HepG2 (cell line): Measurements from ENCODE around the gene ZNF324B. TPM values are rescaled to one million over a fixed set of nuclear protein-coding genes. Genes with fewer than 3 reads are reported as not detected.

Source experiments
- ATAC-seq: fragments of 200-7000 bp; cut with Tn5 transposase; 3 replicates; pipeline ENCODE4 v1.9.1; 2020; ENCODE audit warnings: mild to moderate bottlenecking, moderate library complexity
- BruUV-seq: library from RNA; stranded (reverse); fragments of 400-500 nt; replicated peaks from 2 replicates; lab custom pipeline; 2021; lab: Mats Ljungman, UMichigan
- CTCF ChIA-PET: fragments of 300-600 bp; formaldehyde crosslinking; extraction: SDS; loops from one replicate; lab custom pipeline; 2021; ENCODE audit warnings: low total read pairs, inconsistent platforms, low intra/inter-chr PET ratio; lab: Yijun Ruan, JAX
- POLR2A ChIA-PET: fragments of 350-600 bp; sonication (Branson Sonifier 250); formaldehyde crosslinking; loops from one replicate; lab custom pipeline; 2020; ENCODE audit warnings: antibody characterized with exemption, inconsistent platforms; lab: Yijun Ruan, JAX
- DNase-seq: peaks from one replicate; pipeline ENCODE4 v3.0.0-alpha.2; 2015; ENCODE audit warnings: low spot score
- FAIRE-seq: peaks from 3 replicates; lab custom pipeline; 2011; peaks lifted over from hg19 to GRCh38; lab: Jason Lieb, UNC
- H2AFZ ChIP-seq: one replicate; pipeline ENCODE4 v1.6.1; 2011; ENCODE audit warnings: low read length, inconsistent platforms
- H3K27ac ChIP-seq: fragments of 300-600 bp; 3 replicates; pipeline ENCODE4 v1.8.0; 2011; ENCODE audit warnings: mixed run types, mild to moderate bottlenecking, mixed read lengths, low read length, inconsistent platforms; ENCODE audit not compliant: insufficient read depth; ENCODE audit errors: extremely low read length
- H3K27me3 ChIP-seq, 2 experiments: fragments of 200-600 bp in 1 of 2; 2 replicates in 1 of 2; 3 replicates in 1 of 2; pipeline versions ENCODE4 v1.6.0 to v1.8.0; 2011; ENCODE audit warnings: low read length in 2 of 2, mild to moderate bottlenecking in 2 of 2, moderate library complexity in 2 of 2, inconsistent platforms in 1 of 2; ENCODE audit not compliant: insufficient read depth in 2 of 2, control insufficient read depth in 1 of 2
- H3K36me3 ChIP-seq, 2 experiments: fragments of 200-600 bp in 1 of 2; replicated peaks in 1 of 2; 2 replicates in 1 of 2; 3 replicates in 1 of 2; pipeline versions ENCODE4 v1.5.1 to v1.8.0; 2011; ENCODE audit warnings: low read length in 2 of 2, inconsistent platforms in 1 of 2; ENCODE audit not compliant: insufficient read depth in 2 of 2, control insufficient read depth in 1 of 2
- H3K4me1 ChIP-seq: 2 replicates; pipeline ENCODE4 v1.5.1; 2012; ENCODE audit warnings: low read length, inconsistent platforms; ENCODE audit not compliant: insufficient read depth
- H3K4me2 ChIP-seq: 2 replicates; pipeline ENCODE4 v1.6.0; 2011; ENCODE audit warnings: low read depth, low read length, inconsistent platforms
- H3K4me3 ChIP-seq, 3 experiments: fragments of 200-600 bp in 1 of 3; sonication (generic), shearing (Covaris generic) in 1 of 3; replicated peaks in 1 of 3; 2 replicates each; pipeline ENCODE4 v1.5.1; 2011 to 2016; ENCODE audit warnings: low read length in 3 of 3, inconsistent platforms in 2 of 3, low read depth in 2 of 3, mild to moderate bottlenecking in 2 of 3, control low read depth in 1 of 3, mixed read lengths in 1 of 3; ENCODE audit not compliant: insufficient read depth in 1 of 3
- H3K79me2 ChIP-seq: one replicate; pipeline ENCODE4 v1.6.1; 2011; ENCODE audit warnings: low read length, inconsistent platforms; ENCODE audit not compliant: insufficient read depth
- H3K9ac ChIP-seq: 2 replicates; pipeline ENCODE4 v1.6.0; 2011; ENCODE audit warnings: mild to moderate bottlenecking, low read depth, low read length, inconsistent platforms; ENCODE audit not compliant: insufficient read depth
- H3K9me3 ChIP-seq: 2 replicates; pipeline ENCODE4 v1.5.1; 2012; ENCODE audit warnings: mild to moderate bottlenecking, low read length
- H4K20me1 ChIP-seq: 2 replicates; pipeline ENCODE4 v1.6.0; 2011; ENCODE audit warnings: inconsistent platforms, mild to moderate bottlenecking, low read length, moderate library complexity; ENCODE audit not compliant: insufficient read depth
- AGO2 ChIP-seq: fragments of 200-400 bp; formaldehyde crosslinking; optimal IDR thresholded peaks from 2 replicates; pipeline ENCODE3; 2017; ENCODE audit warnings: mild to moderate bottlenecking, low read depth, low read length, moderate library complexity
- LRRFIP1 ChIP-seq: sonication (generic); formaldehyde crosslinking; conservative IDR thresholded peaks from 2 replicates; pipeline ENCODE4 v1.4.0; 2020; ENCODE audit warnings: missing genetic modification reagents
- MXD3 ChIP-seq: IDR thresholded peaks from 2 replicates; pipeline ENCODE4 v1.6.1; 2016; ENCODE audit warnings: mild to moderate bottlenecking, missing biosample characterization, missing genetic modification reagents
- NKX3-1 ChIP-seq: sonication (generic); formaldehyde crosslinking; IDR thresholded peaks from 2 replicates; pipeline ENCODE4 v1.5.0; 2020; ENCODE audit warnings: missing genetic modification reagents
- NRL ChIP-seq: sonication (generic); formaldehyde crosslinking; IDR thresholded peaks from 2 replicates; pipeline ENCODE4 v1.5.0; 2020; ENCODE audit warnings: missing genetic modification reagents, mild to moderate bottlenecking, moderate library complexity, borderline replicate concordance
- RERE ChIP-seq: IDR thresholded peaks from 2 replicates; pipeline ENCODE4 v1.6.1; 2016; ENCODE audit warnings: low read depth, missing genetic modification reagents, missing compliant biosample characterization
- SETDB1 ChIP-seq: sonication (generic); formaldehyde crosslinking; IDR thresholded peaks from 2 replicates; pipeline ENCODE4 v1.5.1; 2020; ENCODE audit warnings: missing genetic modification reagents, mild to moderate bottlenecking, borderline replicate concordance
- SRSF4 ChIP-seq: fragments of 200-400 bp; formaldehyde crosslinking; IDR thresholded peaks from one replicate; pipeline ENCODE4 v1.6.1; 2018; ENCODE audit warnings: mild to moderate bottlenecking, low read depth, low read length, moderate library complexity; ENCODE audit not compliant: poor library complexity, severe bottlenecking
- ZBTB8A ChIP-seq: sonication (generic); formaldehyde crosslinking; IDR thresholded peaks from 2 replicates; pipeline ENCODE4 v1.4.0; 2020; ENCODE audit warnings: mild to moderate bottlenecking, low read depth, missing genetic modification reagents, borderline replicate concordance
- ZMYM2 ChIP-seq: sonication (generic); formaldehyde crosslinking; IDR thresholded peaks from 2 replicates; pipeline ENCODE4 v1.8.0; 2022; ENCODE audit warnings: mild to moderate bottlenecking, missing genetic modification reagents
- ZNF543 ChIP-seq: sonication (generic); formaldehyde crosslinking; IDR thresholded peaks from 2 replicates; pipeline ENCODE4 v1.4.0; 2020; ENCODE audit warnings: mild to moderate bottlenecking, missing genetic modification reagents
- ZNF674 ChIP-seq: sonication (generic); formaldehyde crosslinking; IDR thresholded peaks from 2 replicates; pipeline ENCODE4 v1.5.0; 2020; ENCODE audit warnings: low read depth, mild to moderate bottlenecking, missing genetic modification reagents
- ZNF761 ChIP-seq: sonication (generic); formaldehyde crosslinking; conservative IDR thresholded peaks from 2 replicates; pipeline ENCODE4 v1.4.0; 2020; ENCODE audit warnings: mild to moderate bottlenecking, missing genetic modification reagents
- WGBS: methylation state at CpG from one replicate; pipeline ENCODE4 v1.1.6; 2017; ENCODE audit warnings: low lambda C conversion rate; 5-methylcytosine and 5-hydroxymethylcytosine counted together
- in situ Hi-C: cut with HindIII; loops from 2 replicates; pipeline ENCODE4 v1.10.0; 2017; ENCODE audit warnings: low pct_unique_long_range_greater_than_20kb; ENCODE audit not compliant: extremely low pct_ligation_motif_present
- intact Hi-C: fragments of 100-400 bp; cut with micrococcal nuclease; formaldehyde crosslinking; loops from one replicate; pipeline ENCODE4 v1.10.0; 2022; ENCODE audit not compliant: unreplicated experiment
- polyA plus RNA-seq, 8 experiments: library from polyadenylated mRNA; depleted of rRNA in 3 of 8; stranded (reverse) in 7 of 8; unstranded in 1 of 8; fragments of >200 nt; fragmentation: Illumina TruSeq in 4 of 8; extraction: Trizol in 4 of 8; gene quantifications; 2 replicates each; pipeline versions ENCODE4 v1.2.1 to v1.2.3, GENCODE V29; 2011 to 2016; ENCODE audit warnings: low read depth in 4 of 8, missing spikeins in 1 of 8, mixed read lengths in 1 of 8; ENCODE audit not compliant: insufficient read depth in 1 of 8
- total RNA-seq, 5 experiments: library from RNA; depleted of rRNA; stranded (reverse); fragments of >200 nt; fragmentation: Illumina TruSeq; extraction: Trizol; gene quantifications; 2 replicates each; pipeline ENCODE4 v1.2.3, GENCODE V29; 2016; ENCODE audit warnings: low read depth in 1 of 5

The ZNF324B gene
- total and polyA plus RNA-seq, 2 of the 13 experiments (the other 11 are each of a cell fraction or from before 2014, with no cell fraction given), result 0.53 to 3.0 TPM

GRCh38 chr19:58497634-58498170 is 46.3 kb downstream of the ZNF324B start (continued):
- TF ChIP-seq SETDB1 (CRISPR knock-in tag), result no peak

- Histone ChIP-seq H3K9me3 (no peaks in the 10 kb centered on the region), H3K27me3 (no peaks in the 10 kb centered on the region; a peak in 1 of 5 replicates), H4K20me1 (no peaks in the 10 kb centered on the region), H3K9ac (peak overlapping the region; percentile 70), H3K27ac (peak overlapping the region; percentile 46), H3K79me2 (peaks cover 17% of the 10 kb centered on the region), H3K36me3 (no peaks in the 10 kb centered on the region), H2AFZ (no peak overlapping the region), H3K4me2 (peak overlapping the region; percentile 81), H3K4me1 (peaks cover 37% of the 10 kb centered on the region), H3K4me3 (peak overlapping the region; percentile 58 to 87 (median 74))
- ChIA-PET CTCF (no interaction called here), POLR2A (interaction anchor here (1.2 to 3.6 kb wide), 5 partner anchors 13 to 136 kb away, joined by 3 to 44 read pairs (median 6); partner anchors contain the start of genes RPS5, SLC27A5, ZBTB45 and ZNF497)
- ATAC-seq (peak; percentile 16), DNase-seq (no peak), FAIRE-seq (no peak)
- intact Hi-C loops (loop anchor here (2.0 kb wide), 1 partner anchor 20 kb away; the partner anchor contains the start of gene ZBTB45), in situ Hi-C loops (no loop called here)
- TSS peak; percentile 79 for BruUV-seq
- 43% methylated on average over 11 of the region's 22 CpGs for WGBS
- no peak for TF ChIP-seq ZBTB8A (CRISPR knock-in tag)
- no peak for TF ChIP-seq LRRFIP1 (CRISPR knock-in tag)
- no peak for TF ChIP-seq AGO2
- no peak for TF ChIP-seq ZMYM2 (CRISPR knock-in tag)
- no peak for TF ChIP-seq MXD3
- TF ChIP-seq RERE (CRISPR knock-in tag), result no peak
- TF ChIP-seq NRL (CRISPR knock-in tag), result no peak
- no peak; the same call in 1 of the 2 replicates for TF ChIP-seq NKX3-1 (CRISPR knock-in tag)
- TF ChIP-seq ZNF543 (CRISPR knock-in tag), result peak; percentile 94
- no peak for TF ChIP-seq SRSF4
- no peak for TF ChIP-seq ZNF674 (CRISPR knock-in tag)
- TF ChIP-seq ZNF761 (CRISPR knock-in tag), result no peak
Observed at GRCh38 chr19:58498316-58499020, 47.0 kb downstream of the ZNF324B start.
